ENCODE results near the gene DGKB. TPM values are rescaled to one million over a fixed set of nuclear protein-coding genes. Genes with fewer than 3 reads are reported as not detected.

The DGKB gene
- polyA plus RNA-seq, 2 of the 4 experiments (the other 2 are of a cell fraction), result 0.01 TPM; not detected in 1

GRCh38 chr7:14861456-14861855, 41.1 kb downstream of the DGKB start:
- ChIA-PET POLR2A (no interaction called here), CTCF (no interaction called here)
- ATAC-seq, result no peak
- TF ChIP-seq MAFK (IDR thresholded peaks at IDR 0.05; ENCODE audit: partially characterized antibody), result no peak
- no peak for TF ChIP-seq NPAS2 (CRISPR knock-in tag; IDR thresholded peaks at IDR 0.05; ENCODE audit: borderline replicate concordance)
- no peak for TF ChIP-seq ZC3H11A (IDR thresholded peaks at IDR 0.05)
- TF ChIP-seq JUN (IDR thresholded peaks at IDR 0.05), result no peak
- TF ChIP-seq POLR2AphosphoS2 (conservative IDR thresholded peaks at IDR 0.05; ENCODE audit: low read length), result no peak
- TF ChIP-seq HMGXB4 (CRISPR knock-in tag; IDR thresholded peaks at IDR 0.05; ENCODE audit: borderline replicate concordance), result no peak
- TF ChIP-seq CBX2 (IDR thresholded peaks at IDR 0.05; ENCODE audit: borderline replicate concordance, low read depth), result no peak
- TF ChIP-seq MAX (IDR thresholded peaks at IDR 0.05), result no peak
- TF ChIP-seq JUNB (IDR thresholded peaks at IDR 0.05), result no peak
- TF ChIP-seq TFCP2L1 (CRISPR knock-in tag; IDR thresholded peaks at IDR 0.05), result no peak
- TF ChIP-seq RARB (CRISPR knock-in tag; IDR thresholded peaks at IDR 0.05), result no peak
- TF ChIP-seq MYC (IDR thresholded peaks at IDR 0.05; ENCODE audit: borderline replicate concordance, low read length), result no peak
- no peak for TF ChIP-seq HDAC2 (IDR thresholded peaks at IDR 0.05)
- no peak for TF ChIP-seq CBX8 (IDR thresholded peaks at IDR 0.05)
- no peak for TF ChIP-seq HES2 (IDR thresholded peaks at IDR 0.05)
- no peak for TF ChIP-seq EHF (CRISPR knock-in tag; IDR thresholded peaks at IDR 0.05)
- no peak for TF ChIP-seq BCL3 (IDR thresholded peaks at IDR 0.05)
- no peak for TF ChIP-seq CHD4 (IDR thresholded peaks at IDR 0.05; ENCODE audit: borderline replicate concordance)
- no peak for TF ChIP-seq HOXB13 (CRISPR knock-in tag; IDR thresholded peaks at IDR 0.05; ENCODE audit: low read depth)
- no peak for DNase-seq (ENCODE audit: low read depth in 1 of 2, low spot score in 1 of 2)
- WGBS (ENCODE audit: missing lambda C conversion rate), result 18% methylated on average over 1 of the region's 1 CpG
- 0 out of 3 replicates have a peak, but pooled peaks cover 4% of the 10 kb centered on the region for H3K9me3 ChIP-seq
- H3K4me1 ChIP-seq, result no peaks in the 10 kb centered on the region
- no peak overlapping the region for H3K4me3 ChIP-seq
- FAIRE-seq, result no peak
- H3K27ac ChIP-seq, result no peak overlapping the region
- H3K4me2 ChIP-seq, result no peak overlapping the region

GRCh38 chr7:14859267-14859666, 43.3 kb downstream of the DGKB start:
- H3K27ac ChIP-seq, result no peak overlapping the region
- DNase-seq (ENCODE audit: low read depth in 1 of 2, low spot score in 1 of 2), result no peak
- no peak for TF ChIP-seq JUN (IDR thresholded peaks at IDR 0.05)
- no peak for TF ChIP-seq TP53 (CRISPR knock-in tag; IDR thresholded peaks at IDR 0.05)
- TF ChIP-seq HDAC2 (IDR thresholded peaks at IDR 0.05), result no peak
- no peak for TF ChIP-seq PHF8 (IDR thresholded peaks at IDR 0.05; ENCODE audit: borderline replicate concordance, low read depth)
- no peak for TF ChIP-seq MAFK (IDR thresholded peaks at IDR 0.05; ENCODE audit: partially characterized antibody)
- TF ChIP-seq EP300 (IDR thresholded peaks at IDR 0.05), result no peak
- no peak for TF ChIP-seq CBX2 (IDR thresholded peaks at IDR 0.05; ENCODE audit: borderline replicate concordance, low read depth)
- no peak for TF ChIP-seq NFE2L2 (conservative IDR thresholded peaks at IDR 0.05; ENCODE audit: low read length)
- no peak for TF ChIP-seq HOXB13 (CRISPR knock-in tag; IDR thresholded peaks at IDR 0.05; ENCODE audit: low read depth)
- no peak for TF ChIP-seq FOXS1 (CRISPR knock-in tag; IDR thresholded peaks at IDR 0.05)
- no peak for TF ChIP-seq BCL3 (IDR thresholded peaks at IDR 0.05)
- no peak for TF ChIP-seq NPAS2 (CRISPR knock-in tag; IDR thresholded peaks at IDR 0.05; ENCODE audit: borderline replicate concordance)
- no peak for TF ChIP-seq MAZ (IDR thresholded peaks at IDR 0.05; ENCODE audit: borderline replicate concordance, low read depth, low read length)
- no peak for TF ChIP-seq SREBF2 (IDR thresholded peaks at IDR 0.05)
- TF ChIP-seq ZNF302 (CRISPR knock-in tag; IDR thresholded peaks at IDR 0.05), result no peak

More at GRCh38 chr7:14859267-14859666, 43.3 kb downstream of the DGKB start:
- POLR2A ChIA-PET, result no interaction called here
- no peak for ATAC-seq
- 0 out of 3 replicates have a peak, but pooled peaks cover 2% of the 10 kb centered on the region for H3K9me3 ChIP-seq
- no peaks in the 10 kb centered on the region for H3K4me1 ChIP-seq
- CTCF ChIA-PET, result no interaction called here
- H3K4me2 ChIP-seq, result no peak overlapping the region
- FAIRE-seq, result no peak
- no peak overlapping the region for H3K4me3 ChIP-seq
- 7% methylated on average over 2 of the region's 2 CpGs for WGBS (ENCODE audit: missing lambda C conversion rate)

All from A549 (cell line).